Activated CD4-positive, CD25-positive, alpha-beta regulatory T cell treated with anti-CD3 and anti-CD28 coated beads, Interleukin-2, amount 50 U/mL, for 24 hours (primary cell): Measurements from ENCODE around the gene MAP1LC3A.
A peak's percentile ranks its signal among the peaks of the same experiment; 100 is the strongest.

Experiments
- ATAC-seq, 2 donors: fragments of 150-1000 bp; cut with Tn5 transposase; one replicate each; pipeline ENCODE4 v1.10.0; 2021; ENCODE audit warnings: mild to moderate bottlenecking in 1 of 2, moderate library complexity in 1 of 2

Gene MAP1LC3A

DNA sequence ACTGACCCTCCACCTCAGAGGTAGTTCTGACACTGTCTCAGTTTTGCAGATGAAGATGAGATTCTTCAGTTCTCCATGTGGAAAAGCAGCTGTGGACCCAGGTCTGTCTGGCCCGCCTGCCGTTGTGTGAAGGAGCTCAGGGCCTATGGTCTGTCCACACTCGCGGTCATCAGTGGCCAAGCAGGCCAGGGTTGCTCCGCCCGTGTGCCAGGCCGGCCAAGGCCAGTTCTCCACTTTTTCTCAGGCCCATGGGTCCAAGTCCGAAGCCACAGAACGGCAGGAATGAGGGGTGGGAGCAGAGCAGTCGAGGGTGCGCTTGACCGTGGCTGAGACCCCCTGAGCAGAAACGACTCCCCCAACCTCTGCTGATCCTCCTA is 8.6 kb upstream of the MAP1LC3A start:
- no peak for ATAC-seq

DNA sequence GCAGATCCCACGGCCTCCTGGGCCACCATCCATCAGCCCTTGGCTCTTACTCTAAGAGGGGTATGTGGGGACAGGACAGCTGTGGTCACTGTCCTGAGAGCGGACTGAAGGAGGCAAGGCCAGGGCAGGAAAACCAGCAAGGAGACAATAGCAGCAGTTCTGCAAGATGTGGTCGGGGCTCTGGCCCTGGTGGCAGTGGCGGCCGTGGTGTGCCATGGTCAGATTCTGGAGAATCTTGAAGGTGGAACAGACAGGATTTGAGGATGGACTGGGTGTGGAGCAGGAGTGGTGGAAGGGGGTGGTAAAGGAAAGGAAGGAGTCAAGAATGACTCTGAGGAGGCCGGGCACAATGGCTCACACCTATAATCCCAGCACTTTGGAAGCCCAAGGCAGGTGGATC is 5.9 kb upstream of the MAP1LC3A start:
- ATAC-seq: no peak

DNA sequence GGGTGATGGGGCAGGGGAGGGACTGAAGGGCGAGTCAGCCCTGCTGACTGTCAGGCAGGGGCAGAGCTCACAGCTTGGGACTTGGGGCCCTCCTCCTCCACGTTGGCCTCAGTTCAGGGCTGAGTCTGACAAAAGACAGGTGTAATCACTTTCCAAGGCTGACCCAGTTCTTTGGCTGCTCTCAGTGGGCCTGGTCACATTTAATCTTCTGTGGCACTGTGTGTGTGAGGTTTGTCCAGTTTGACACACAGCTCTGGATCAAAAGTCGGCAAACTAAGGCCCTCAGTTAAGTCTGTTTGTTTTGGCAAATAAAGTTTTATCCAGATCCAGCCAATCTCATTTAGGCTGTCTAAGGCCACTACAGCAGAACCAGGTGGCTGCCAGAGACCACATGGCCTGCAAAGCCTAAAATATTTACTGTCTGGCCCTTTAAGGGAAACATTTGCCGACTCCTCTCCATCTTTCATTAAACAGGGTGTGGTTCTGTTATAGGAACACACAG is 5.1 kb upstream of the MAP1LC3A start:
- ATAC-seq: no peak

DNA sequence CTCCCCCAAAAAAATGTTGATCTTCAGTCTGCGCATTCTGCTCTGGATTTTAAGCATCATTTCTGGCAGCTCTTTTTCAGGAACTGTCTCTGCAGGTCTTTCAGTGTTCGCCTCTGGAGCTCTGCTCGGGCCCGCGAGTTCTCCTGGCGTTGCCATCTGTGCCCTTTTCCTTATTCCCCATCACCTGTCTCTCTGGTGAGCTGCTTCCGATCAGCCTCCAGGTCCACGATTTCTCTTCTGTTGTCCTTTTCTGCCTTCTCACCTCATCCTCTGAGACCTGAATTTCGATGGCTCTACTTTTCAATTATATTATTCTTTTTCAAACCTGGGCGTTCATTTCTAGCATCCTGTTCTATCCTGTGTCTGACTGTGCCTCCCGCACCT is 590 bp upstream of the MAP1LC3A start:
- ATAC-seq: no peak

DNA sequence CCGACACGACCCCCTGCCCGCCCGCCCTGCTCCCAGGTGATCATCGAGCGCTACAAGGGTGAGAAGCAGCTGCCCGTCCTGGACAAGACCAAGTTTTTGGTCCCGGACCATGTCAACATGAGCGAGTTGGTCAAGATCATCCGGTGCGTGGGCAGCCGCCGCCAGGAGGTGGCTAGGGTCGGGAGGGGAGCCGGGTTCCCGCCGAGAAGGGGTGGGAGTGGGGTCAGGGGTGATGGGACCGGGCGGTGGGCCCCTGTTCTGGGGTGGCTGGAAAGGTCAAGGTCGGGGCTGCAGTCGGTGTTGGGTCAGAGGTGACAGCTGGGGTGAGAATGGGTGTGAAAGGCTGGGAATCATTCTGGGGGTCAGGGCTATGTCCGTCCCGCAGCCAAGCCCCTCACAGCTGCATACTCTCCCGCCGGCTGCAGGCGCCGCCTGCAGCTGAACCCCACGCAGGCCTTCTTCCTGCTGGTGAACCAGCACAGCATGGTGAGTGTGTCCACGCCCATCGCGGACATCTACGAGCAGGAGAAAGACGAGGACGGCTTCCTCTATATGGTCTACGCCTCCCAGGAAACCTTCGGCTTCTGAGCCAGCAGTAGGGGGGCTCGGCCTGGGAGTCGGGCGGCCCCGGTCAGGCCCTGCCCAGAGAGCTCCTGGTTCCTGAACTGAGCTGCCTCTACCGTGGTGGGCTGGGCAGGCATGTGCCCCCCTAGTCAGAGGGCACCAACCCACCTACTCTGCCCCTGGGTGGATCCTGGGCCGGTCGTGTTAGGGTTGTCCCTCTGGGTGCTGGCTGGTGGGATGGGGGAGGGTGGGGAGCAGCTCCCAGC is 1.0 kb downstream of the MAP1LC3A start:
- no peak for ATAC-seq

DNA sequence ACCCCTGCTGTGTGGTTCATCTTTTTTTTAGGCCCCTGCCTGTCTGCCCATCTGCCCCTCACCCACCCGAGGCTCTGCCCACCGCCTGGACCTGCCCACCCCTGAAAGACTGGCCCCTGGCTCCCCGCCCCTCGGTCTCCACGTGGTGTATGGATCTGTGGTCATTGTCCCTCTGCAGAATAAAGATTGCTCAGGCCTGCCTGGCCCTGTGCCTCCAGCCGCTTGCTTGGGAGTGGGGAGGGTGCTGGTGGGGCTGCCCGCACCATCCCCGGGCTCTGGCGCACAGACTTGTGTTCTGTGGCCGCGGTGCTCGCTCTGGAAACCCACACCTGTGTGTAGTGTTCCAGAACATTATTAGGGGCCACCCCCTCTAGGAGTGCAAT is 1.6 kb downstream of the MAP1LC3A start:
- no peak for ATAC-seq

DNA sequence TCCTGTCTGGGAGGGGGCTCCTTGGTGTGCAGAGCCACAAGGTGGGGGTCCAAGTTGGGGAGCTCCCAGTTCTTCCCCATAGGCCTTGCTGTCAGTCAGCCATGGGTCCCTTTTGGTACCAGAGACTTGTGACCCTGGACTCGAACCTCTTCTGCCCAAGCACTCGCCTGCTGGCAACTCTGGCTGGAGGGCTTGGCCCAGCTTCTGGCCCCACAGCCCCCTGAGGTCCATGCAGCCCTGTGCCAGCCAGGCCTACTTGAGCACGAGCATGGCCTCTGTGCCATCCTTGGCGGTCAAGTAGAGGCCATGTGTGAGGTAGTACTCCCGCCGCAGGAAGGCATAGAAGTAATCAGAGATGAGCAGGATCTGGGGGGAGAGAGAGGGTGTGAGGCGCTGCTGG is 2.1 kb downstream of the MAP1LC3A start:
- no peak for ATAC-seq

DNA sequence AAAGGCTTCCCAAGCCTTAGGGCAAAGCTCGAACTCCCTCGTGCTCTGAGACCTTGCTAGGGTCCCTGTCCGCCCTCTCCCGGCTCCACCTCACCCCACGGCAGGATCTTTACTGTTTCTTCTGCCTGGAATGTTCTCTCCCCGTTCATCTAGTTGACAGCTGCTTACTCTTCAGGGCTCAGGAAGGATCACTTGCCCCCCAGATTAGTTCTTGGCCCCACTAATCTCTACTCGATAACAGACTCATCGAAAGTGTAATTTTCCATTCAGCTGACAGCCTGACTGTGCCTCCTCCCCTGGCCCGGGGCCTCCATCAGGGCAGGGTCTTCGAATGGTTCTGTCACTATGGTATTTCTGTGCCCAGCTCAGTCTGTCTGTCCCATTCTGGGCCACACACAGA is 3.1 kb downstream of the MAP1LC3A start:
- ATAC-seq: no peak

DNA sequence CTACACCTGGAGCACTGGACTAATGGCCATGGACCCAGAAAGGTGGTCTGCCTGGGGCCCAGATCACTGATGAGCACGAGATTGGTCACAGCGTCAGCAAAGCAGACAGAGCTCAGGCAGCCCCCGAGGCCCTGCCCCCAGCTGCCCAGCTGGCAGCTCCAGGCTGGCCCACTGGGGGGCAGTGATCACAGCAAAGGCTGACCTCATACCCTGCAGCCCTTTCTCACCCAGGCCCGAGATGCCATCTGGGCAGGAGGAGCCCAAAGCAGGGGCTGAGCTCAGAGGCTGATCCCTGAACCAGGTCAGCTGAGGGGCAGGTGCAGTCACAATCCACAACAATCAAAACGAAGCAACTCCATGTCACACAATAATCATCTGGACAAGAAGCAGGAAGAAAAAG is 4.1 kb downstream of the MAP1LC3A start:
- no peak for ATAC-seq

DNA sequence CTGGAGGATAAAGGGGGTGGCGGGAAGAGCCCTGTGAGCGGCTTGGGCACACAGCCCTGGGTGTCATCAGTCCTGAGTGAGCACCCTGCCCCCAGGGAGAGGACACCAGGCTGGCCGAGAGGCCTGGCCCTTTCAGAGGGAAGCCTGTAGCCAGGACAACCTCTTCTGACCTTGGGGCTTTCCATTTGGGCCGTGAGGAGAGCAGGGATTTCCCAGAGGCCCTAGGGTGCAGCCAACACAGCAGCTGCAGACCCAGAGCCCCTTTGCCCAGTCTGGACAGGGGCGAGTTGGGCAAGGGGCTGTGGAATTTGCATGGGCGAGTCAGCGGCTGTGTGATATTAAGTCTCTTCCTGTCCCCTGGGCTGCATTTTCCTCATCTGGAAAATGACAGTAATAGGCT is 6.3 kb downstream of the MAP1LC3A start:
- no peak for ATAC-seq

DNA sequence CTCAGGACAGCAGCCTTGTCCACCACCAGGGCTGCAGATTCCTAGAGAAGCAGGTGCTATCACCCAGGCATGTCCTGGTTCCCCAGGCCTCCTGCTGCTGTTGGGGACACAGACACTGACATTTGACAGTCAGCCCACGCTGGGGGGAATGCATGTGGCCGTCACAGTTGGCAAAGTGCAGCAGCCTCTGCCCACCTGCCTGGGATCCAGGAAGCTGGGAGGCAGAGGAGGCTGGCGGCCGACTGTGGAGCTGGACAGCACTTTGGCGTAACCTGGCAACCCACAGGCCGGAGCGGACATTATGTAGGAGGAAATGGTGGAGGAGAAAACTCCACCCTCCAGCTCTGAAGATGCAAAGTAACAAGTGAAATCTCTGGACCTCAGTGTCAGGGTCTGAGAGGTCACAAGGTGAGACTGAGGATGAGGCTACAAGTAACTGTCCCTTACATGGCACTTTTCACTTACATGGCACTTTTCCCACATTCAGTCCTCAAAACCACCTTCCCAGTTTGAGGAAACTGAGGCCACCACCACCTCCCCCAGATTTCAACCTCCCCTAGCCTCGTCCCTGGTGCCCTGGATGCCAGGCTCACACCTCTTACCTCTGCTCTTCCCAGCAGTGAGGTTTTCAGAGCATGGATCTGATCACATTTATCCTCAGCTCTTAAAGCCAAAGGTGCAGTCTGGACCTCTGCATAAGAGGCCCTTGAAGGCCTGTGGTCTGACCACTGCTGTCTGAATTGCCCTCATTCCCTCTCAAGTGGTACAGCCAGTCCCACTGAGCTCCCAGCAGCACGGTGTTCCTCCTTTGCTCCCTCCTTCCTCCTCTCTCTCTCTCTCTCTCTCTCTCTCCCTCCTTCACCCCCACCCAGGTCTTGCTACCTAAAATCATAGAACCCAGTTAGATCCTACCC is 8.7 kb downstream of the MAP1LC3A start:
- ATAC-seq: no peak

DNA sequence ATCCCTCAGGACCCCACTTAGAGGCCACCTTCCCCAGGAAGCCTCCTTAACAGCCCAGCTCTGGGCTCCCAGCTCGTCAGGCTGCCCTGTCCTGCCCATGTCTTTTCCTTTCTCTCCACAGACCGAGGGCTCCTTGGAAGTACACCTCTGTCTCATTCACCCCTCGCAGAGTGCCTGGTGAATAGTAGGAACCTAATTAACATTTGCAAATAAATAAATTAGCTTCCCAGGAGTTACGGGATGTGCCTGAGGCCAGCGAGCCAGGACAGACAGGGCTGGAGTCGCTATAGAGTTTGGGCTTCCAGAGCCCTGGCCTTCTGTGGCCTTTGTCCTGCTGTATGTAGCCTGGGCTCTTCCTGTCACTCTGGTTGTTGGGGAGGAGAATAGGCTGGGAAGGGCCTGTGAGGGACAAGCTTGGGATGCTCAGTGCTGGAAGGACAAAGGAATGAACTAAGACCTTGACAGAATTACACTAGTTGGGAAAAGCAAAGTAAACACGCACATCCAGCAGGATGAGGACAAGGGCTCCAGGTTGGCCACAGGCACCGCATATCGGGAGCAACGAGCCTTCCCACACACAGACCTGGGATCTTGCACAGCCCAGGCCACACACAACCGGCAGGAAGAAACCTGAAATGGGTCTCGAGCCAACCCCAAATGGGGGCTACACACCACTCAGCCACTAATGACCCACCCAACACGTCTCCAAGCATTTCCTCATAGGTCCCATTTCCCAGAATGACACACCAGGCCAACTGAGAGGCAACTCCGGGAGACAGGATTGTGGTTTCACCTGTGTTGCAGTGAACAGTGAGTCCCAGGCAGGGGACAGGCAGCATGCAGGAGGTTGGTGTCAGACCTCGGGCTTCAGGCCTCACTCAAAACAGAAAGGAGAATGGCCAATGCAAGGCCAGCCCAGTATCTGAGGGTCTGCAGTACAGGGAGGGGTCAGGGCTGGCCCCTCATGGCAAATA is 9.7 kb downstream of the MAP1LC3A start:
- ATAC-seq: no peak

DNA sequence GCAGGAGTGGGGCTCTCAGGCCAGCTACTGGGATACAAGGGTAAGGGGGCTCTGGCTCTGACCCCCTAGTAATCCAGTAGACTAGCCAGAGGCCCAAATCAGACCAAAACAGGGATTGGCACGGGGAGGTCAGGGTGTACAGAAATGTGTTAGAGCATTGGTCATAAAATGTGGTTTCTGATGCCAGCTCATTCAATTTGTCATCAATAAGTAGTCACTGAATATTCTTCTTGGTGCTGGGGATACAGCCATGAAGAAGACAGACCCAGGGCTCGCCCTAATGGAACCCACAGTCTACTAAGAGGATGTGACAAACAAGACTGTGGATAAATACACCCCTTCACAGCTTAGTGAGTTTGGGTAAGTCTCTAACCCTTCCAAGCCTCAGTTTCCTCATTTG is 11.1 kb downstream of the MAP1LC3A start:
- ATAC-seq: peak in 1 of 2 donors; percentile 20

DNA sequence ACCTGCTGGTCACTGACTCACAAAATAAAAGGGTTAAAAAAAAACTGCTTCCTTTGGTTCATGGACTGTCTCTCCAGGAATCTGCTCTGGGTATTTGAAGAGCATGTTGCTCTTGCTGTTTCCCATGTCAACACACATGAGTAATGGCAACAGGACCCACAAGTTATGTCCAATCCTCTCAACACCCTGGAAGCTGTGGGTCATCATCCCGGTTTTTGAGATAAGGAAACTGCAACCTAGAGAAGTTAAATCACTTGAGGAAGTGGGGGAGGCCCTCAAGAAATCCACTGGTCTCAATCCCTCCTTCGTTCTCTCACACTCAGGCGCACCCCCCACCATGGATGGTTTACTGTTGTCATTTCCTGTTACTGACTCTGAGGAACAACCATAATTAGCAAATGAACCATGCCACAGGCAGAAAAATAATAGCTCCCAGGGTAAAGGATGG is 12.4 kb downstream of the MAP1LC3A start:
- ATAC-seq: no peak

DNA sequence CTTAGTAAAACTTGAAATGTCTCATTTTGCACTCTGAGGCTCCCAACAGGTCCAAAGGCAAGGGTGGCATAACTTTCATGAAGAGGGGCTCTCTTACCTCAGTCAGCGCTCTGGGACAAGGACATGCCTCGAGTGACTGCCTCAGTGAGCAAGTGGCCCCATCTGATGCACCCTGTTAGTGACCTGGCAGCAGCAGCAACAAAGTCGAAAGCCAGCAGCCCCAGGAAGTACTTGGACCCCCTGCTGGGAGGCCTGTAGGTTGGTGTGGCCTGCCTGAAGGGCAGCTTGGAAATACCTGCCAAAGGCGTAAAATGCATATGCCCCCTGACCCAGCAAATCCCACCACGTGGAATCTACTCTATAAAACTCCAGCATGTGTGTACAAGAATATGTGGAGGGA is 13.2 kb downstream of the MAP1LC3A start:
- ATAC-seq: no peak

DNA sequence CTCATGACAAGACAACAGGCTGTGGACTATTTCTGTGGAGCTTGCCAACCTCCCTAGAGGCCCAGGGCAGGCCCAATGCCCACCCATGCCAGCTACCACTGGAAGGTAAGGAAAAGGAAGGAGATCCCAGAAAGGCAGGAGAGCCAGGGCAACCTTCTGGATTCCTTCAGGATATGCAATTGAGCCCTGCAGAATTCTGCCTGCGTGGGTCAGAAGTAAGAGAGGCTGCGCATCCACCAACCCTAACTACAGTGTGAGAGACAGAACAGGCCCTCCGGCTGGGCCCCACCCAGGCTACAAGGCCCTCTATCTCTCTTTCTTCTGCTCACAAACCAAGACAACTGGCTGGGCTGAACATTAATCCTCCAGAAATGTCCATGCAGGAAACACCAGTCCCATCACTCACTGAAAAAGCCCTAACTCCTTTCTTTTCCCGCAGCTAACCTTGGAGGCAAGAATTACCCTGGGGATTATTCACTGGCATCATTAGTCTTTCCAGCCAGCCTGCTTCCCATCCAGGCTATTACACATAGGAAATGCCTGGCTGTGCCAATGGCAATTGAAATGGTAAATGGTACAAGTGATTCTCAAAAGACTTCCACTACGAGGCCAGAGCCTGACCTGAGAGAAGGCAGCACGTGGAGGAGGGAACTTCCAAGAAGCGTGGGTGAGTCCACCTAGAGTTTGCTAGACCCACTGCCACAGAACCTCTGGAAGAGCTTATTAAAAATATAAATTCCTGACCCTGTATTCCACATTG is 15.2 kb downstream of the MAP1LC3A start:
- ATAC-seq: no peak

DNA sequence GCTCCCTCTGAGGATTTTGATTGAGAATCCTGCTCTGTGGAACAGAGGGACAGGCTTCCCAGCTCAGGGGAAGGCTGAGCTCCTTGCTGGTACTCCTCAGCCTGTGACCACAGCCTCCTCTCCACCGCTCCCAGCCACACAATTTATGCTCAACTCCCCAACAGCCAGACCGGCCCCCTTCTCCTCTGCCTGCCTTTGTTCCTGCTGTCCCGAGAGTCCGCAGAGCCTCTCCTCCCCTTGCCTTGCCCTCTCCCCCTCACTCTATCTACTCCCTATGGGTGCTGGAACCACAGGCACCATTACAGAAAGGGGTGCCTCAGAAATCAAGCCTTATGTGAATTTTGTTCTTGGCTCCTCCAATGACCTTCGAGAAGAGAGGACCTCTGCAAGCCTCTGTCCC is 15.9 kb downstream of the MAP1LC3A start:
- no peak for ATAC-seq

DNA sequence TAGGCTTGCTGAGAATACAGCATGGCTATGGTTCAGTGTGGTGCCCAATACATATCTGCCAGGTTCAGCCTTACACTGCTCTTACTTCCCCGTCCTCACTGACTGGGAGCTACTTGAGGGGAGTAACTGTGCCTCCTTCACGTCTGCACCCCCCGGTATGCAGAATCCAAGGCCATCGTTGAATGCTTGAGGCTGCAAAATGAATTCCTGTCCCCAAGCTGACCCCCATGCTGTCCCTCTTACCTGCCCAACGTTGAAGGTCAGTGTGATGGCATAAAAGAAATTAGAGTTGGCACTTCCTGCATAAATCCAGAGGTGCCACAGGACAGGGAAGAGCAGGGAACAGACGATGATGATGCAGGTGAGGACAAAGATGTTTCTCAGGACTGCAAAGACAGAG is 16.3 kb downstream of the MAP1LC3A start:
- no peak for ATAC-seq

DNA sequence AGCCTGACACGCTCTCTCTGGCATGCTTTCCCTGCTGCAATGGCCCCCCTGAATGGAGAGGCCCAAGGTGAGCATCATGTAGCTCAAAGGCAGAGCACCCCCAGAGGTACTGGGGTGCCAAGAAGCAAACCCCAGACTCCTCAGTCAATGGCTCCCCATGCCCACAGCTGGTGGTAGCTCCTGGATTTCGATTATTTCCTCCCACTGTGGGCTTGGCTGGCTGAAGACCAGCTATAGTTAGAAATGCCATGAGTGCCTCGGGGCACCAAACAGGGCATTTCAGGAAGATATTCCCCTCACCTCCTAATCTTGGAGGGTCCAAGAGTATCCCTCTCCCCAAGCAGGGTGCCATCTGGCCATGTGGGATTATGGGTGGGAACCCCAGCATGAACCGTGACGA is 16.8 kb downstream of the MAP1LC3A start:
- no peak for ATAC-seq

DNA sequence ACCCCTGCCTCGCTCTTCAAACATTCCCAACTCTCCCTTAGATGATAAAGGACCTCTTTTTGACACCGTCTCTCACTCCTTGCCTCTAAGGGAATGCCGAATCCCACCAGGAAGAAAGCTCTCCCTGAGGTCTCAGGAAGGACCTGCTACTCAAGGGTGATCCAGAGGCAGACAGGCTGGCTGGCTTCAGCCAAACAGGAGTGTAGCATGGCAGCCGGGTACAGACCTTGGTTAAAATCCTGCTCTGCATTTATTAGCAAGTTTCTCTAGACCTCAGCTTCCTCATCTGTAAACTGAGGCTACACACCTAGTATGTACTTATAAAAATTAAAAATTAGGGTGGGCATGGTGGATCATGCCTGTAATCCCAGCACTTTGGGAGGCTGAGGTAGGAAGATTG is 17.2 kb downstream of the MAP1LC3A start:
- ATAC-seq: no peak

DNA sequence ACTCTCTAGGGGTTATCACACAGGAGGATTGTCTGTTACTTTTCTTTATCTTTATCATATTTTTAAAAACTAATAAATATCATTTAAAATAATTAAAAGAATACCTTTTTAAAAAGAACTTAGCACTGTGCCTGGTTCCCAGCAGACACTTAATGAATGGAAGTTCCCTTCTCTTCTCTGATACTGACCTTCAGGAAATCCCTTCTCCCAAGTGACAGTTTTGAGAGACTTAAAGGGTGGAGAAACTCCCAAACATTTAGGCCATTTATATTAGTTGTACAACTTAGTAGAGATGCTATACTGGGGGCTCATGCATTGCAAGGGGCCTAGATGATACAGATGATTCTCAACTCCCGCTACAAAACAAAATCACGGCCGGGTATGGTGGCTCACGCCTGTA is 18.5 kb downstream of the MAP1LC3A start:
- ATAC-seq: no peak

DNA sequence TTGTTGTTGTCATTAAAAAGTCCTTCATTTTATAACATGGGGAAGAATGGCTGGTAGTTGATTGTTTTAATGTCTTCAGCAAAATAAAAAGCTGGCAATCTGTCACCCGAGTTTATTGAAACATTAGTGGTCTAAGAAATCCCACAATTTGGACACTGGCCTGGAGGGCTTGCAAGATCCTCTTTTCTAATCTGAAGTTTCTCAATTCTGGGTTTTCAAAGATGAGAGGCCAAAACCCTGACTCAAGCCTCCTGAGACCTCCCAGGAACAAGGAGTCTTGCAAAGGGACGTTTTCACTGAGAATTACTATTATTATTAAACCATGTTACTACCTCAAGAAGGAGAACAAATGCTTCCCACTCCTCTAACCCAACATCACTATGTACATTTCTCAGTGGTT is 19.5 kb downstream of the MAP1LC3A start:
- ATAC-seq: no peak
